M059J (cell line): ENCODE results near the gene SETSIP. TPM values are rescaled to one million over a fixed set of nuclear protein-coding genes. Genes with fewer than 3 reads are reported as not detected.
"Not testable (repeated sequence)": the region's sequence is repeated elsewhere in the genome, so short reads cannot be mapped to it uniquely, and the experiment has no call there.

Source experiments
- DNase-seq: peaks from one replicate; pipeline ENCODE4 v3.0.0-alpha.2; 2012; ENCODE audit warnings: low read depth
- total RNA-seq: library from RNA; depleted of rRNA; stranded (reverse); fragments of >200 nt; shearing (Covaris generic); gene quantifications from 2 replicates; pipeline ENCODE4 v1.2.3, GENCODE V29; 2014; rRNA removed

The SETSIP gene, protein sequence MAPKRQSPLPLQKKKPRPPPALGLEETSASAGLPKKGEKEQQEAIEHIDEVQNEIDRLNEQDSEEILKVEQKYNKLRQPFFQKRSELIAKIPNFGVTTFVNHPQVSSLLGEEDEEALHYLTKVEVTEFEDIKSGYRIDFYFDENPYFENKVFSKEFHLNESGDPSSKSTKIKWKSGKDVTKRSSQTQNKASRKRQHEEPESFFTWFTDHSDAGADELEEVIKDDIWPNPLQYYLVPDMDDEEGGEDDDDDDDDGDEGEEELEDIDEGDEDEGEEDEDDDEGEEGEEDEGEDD
- not detected in 2 replicates for total RNA-seq

- no peak for DNase-seq
Observed at GRCh38 chr1:92075311-92075710, at the start of gene SETSIP. Gene SETSIP (minus strand): TSS chr1:92075411. CDS start chr1:92075411, 0 bp downstream.

DNA sequence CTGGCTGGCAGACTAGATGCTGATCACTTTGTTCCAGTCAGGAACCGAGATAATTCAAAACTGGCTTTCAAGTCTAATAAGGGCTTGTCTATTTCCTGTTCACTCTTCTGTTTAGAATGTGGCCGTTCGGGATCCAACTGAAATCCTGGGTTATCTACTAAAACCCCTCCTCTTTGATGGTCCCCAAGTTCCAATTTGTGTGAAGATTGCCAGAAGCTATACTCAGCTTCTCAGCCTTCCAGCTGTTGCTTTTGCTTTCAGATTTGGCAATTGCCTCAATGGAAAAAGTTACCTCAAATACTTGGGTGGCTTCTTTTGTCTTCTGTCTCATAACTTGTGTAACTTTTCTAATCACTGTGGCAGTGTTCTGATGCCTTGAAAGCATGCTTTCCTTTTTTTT, 48.7 kb upstream of the SETSIP start:
- no peak for DNase-seq

GRCh38 chr1:92118826-92119225, 43.6 kb upstream of the SETSIP start:
- DNase-seq, result peak; percentile 35

GRCh38 chr1:92117526-92117925, 42.3 kb upstream of the SETSIP start:
- no peak for DNase-seq

DNA sequence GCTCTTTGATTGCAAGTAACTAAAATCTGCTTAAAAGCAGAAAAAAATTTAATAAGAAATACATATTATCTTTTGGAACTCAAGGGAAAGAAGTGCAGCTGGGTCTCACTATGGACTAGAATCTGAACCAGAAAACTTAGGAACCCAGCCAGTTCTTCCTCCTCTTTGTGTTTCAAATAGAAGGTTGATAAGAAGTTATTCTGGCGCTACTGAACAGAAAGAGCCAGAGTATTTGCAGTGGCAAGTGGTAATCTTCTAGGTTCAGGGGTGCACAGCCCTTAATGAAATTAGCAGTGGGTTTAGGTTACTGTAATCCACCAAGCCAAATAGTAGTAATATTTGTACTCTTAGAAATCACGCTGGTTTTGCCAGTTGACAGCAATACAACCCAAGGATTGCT, 33.4 kb upstream of the SETSIP start:
- no peak for DNase-seq

- DNase-seq, result no peak
Observed at GRCh38 chr1:92105546-92106081, 30.4 kb upstream of the SETSIP start.

DNA sequence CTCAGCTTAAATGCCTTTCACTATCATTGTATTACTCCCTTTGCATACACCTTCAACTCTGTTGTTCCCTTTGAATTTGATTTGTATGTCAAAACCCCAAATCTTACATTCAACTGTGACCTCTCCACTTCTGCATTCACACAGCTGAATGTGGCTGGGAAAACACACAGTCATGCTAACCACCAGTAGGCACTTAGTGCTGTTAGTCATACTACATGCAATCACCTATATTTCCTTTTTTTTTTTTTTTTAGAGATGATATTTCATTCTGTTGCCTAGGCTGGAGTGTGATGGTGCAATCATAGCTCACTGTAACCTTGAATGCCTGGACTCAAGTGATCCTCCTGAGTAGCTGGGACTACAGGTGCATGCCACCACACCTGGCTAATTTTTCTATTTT, 21.1 kb upstream of the SETSIP start:
- peak; percentile 9 for DNase-seq

GRCh38 chr1:92095874-92096273, 20.7 kb upstream of the SETSIP start:
- DNase-seq, result no peak

DNA sequence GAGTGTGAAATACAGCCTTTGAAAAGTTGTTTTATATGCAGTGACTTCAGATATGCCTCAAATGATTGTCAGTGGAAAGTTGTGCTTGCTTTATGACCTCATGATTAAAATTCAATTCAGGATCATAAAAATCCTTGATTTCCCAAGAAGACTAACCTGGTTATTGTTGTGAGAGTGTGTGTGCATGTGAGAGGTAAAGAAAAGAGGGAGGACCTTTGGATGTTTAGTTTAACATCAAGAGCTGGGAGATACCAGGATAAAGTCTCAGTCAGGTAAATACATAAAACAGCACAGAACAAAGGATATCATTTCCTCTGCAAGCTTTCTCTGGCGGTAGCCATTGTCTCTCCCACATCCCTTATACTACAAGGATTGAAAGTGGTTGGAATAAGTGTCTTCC, 19.4 kb upstream of the SETSIP start:
- DNase-seq, result no peak

- no peak for DNase-seq
Observed at GRCh38 chr1:92094090-92094489, 18.9 kb upstream of the SETSIP start.

GRCh38 chr1:92091625-92092024, 16.4 kb upstream of the SETSIP start:
- DNase-seq, result no peak

DNA sequence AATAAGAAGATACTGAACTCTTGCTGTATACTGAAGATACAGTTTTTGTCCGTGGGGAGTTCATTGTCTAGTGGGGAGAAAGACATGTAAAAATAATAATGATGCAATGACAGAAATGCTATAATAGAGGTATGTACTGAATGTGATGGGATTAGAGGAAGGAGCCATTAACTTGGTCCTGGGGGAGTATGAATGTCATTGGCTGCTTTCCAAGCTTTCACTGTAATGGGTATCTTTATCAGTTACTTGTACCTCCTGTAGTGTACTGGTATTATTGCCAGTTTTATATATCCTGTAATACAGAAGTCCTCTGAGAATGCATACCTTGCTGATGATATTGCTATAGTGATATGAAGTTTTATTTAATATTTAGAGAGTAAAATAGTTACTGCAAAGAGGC, 12.3 kb upstream of the SETSIP start:
- DNase-seq, result no peak

DNA sequence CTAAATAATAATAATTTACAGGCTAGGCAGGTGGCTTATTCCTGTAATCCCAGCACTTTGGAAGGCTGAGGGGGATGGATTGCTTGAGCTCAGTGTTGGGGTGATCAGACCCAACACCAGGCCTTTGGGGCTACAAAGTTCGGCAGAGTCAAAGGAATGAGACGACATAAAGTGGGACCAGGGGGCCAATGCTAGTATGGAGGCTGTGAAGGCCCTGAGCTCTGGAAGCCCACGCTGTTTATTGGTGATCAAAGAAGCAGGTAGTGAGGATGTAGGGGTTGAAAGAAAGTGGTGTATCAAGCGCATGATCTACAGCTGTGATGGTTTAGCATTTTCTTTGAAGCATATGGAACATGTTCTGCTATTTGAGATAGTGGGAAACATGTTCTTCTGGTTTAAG, 10.5 kb upstream of the SETSIP start:
- DNase-seq, result peak; percentile 5

DNA sequence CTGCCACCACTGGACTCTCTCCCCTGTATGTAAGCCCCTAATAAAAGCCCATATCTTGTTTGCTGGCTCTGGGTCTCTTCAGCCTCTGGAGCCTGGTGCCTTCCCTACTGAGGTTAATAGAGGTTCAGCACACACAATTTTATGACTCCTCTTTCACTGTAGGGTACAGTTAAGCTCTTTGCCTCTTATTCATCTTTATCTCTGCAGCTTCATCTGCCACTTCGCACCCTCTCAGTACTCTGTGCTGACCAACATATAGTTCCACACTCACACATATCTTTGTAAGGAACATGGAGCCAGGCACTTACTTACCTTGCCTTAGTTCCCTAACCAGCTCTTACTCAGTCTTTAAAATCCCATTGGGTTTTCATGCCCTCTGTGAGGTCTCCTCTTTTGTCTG, 9.4 kb upstream of the SETSIP start:
- no peak for DNase-seq

DNA sequence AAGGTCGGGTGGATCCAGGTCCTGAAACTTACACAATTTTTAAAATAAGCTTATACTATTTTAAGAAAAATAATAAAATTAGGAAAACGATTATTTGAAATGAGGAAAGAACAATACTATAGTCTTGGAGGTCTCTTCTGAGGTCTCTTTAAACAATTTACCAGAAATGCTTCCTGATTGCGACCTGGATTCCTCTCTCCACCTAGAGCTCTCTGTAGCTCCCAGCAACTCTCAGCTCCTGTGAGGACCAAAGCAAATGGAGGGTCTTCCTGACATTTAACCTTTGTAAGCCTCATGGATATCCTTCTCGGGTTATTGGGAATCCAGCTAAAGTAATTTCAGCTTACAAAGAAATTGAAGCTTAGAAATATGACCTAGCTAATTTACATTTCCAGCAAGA, 5.8 kb upstream of the SETSIP start:
- DNase-seq, result no peak

- DNase-seq, result peak; percentile 90
Observed at GRCh38 chr1:92080128-92080985, 5.1 kb upstream of the SETSIP start, which contains the start of gene BTBD8. Gene BTBD8 (plus strand): TSS chr1:92080345. CDS start chr1:92080572, 227 bp downstream.

GRCh38 chr1:92079441-92079840, 4.2 kb upstream of the SETSIP start:
- no peak for DNase-seq

- DNase-seq, result not testable (repeated sequence)
Observed at GRCh38 chr1:92078077-92078476, 2.9 kb upstream of the SETSIP start.

GRCh38 chr1:92076363-92076762, 1.2 kb upstream of the SETSIP start:
- DNase-seq, result no peak

- DNase-seq, result not testable (repeated sequence)
Observed at GRCh38 chr1:92074446-92074845, 765 bp downstream of the SETSIP start.

GRCh38 chr1:92070892-92071291, 4.3 kb downstream of the SETSIP start:
- DNase-seq, result no peak

GRCh38 chr1:92066321-92066720, 8.9 kb downstream of the SETSIP start:
- no peak for DNase-seq

DNA sequence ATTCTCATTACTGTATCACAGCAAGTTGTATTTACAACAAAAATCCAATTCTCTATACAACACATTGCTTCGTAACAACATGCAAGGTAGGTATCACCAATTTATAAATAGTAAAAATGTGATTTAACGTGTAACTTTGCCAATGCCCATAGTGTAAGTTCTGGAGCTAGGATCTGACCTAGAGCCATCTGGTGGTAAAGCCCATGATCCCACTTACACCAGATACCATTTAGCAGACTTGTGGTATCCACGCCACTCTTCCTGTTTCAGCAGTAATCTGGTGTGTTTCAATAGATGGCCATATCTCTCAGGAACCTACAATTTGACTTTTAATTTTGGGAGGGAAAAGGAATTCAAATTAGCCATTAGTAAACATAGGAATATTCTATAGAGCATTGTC, 10.2 kb downstream of the SETSIP start:
- DNase-seq, result peak; percentile 9
